ENCODE results near the gene MYMX.
A peak's percentile ranks its signal among the peaks of the same experiment; 100 is the strongest.

Gene MYMX

GRCh38 chr6:44214307-44214706 lies 2.4 kb upstream of the MYMX start:
- no peak overlapping the region for H2BK5ac ChIP-seq (ENCODE audit: low read depth, low read length, poor library complexity)
- peaks cover 14% of the 10 kb centered on the region for H3K79me1 ChIP-seq (ENCODE audit: low read length)
- no peaks in the 10 kb centered on the region for H3K9me3 ChIP-seq (ENCODE audit: insufficient read depth, low read depth, low read length)
- no peak overlapping the region for H3K27ac ChIP-seq (ENCODE audit: low read depth, low read length)
- H3K79me2 ChIP-seq (ENCODE audit: control insufficient read depth, insufficient read depth, low read length, poor library complexity): no peaks in the 10 kb centered on the region
- H4K12ac ChIP-seq (ENCODE audit: low read depth, low read length): no peak overlapping the region
- H3K4me3 ChIP-seq (ENCODE audit: low read depth, low read length): no peak overlapping the region
- H3K23ac ChIP-seq (ENCODE audit: low read length): no peak overlapping the region
- no peak overlapping the region for H4K8ac ChIP-seq (ENCODE audit: low read depth, low read length)
- no peak overlapping the region for H4K91ac ChIP-seq (ENCODE audit: low read depth, low read length)
- DNase-seq: no peak
- no peak overlapping the region for H3K18ac ChIP-seq (ENCODE audit: low read length)
- H2BK120ac ChIP-seq (ENCODE audit: insufficient read depth, low read length, poor library complexity): no peak overlapping the region
- H3K4me1 ChIP-seq (ENCODE audit: control insufficient read depth in 1 of 2, insufficient read depth in 2 of 2, low read length in 2 of 2): peaks cover 21 to 26% of the 10 kb centered on the region in 2 experiments
- H3K9ac ChIP-seq (ENCODE audit: low read length): no peak overlapping the region
- H2BK12ac ChIP-seq (ENCODE audit: low read length): no peak overlapping the region
- H3K4ac ChIP-seq (ENCODE audit: low read depth, low read length): no peak overlapping the region
- H2AFZ ChIP-seq (ENCODE audit: insufficient read depth, low read length, poor library complexity): no peak overlapping the region
- H3K36me3 ChIP-seq (ENCODE audit: control insufficient read depth in 1 of 2, insufficient read depth in 2 of 2, low read length in 2 of 2): no peaks in the 10 kb centered on the region
- no peaks in the 10 kb centered on the region for H3K27me3 ChIP-seq (ENCODE audit: insufficient read depth, low read length)
- no peak overlapping the region for H3K4me2 ChIP-seq (ENCODE audit: low read length)
- H2AK5ac ChIP-seq (ENCODE audit: low read length): no peak overlapping the region
- WGBS (ENCODE audit: extremely low coverage, insufficient coverage, insufficient read length): no CpG with 5 or more reads among the region's 6 CpGs
- H3K14ac ChIP-seq (ENCODE audit: low read length): no peak overlapping the region

- peak overlapping the region; percentile 49 for H2AK5ac ChIP-seq (ENCODE audit: low read length)
- WGBS (ENCODE audit: extremely low coverage, insufficient coverage, insufficient read length): no CpG with 5 or more reads among the region's 16 CpGs
- H2BK12ac ChIP-seq (ENCODE audit: low read length): peak overlapping the region; percentile 66
- no peak overlapping the region for H3K4me3 ChIP-seq (ENCODE audit: low read depth, low read length)
- peak overlapping the region; percentile 81 for H4K91ac ChIP-seq (ENCODE audit: low read depth, low read length)
- H3K36me3 ChIP-seq (ENCODE audit: control insufficient read depth in 1 of 2, insufficient read depth in 2 of 2, low read length in 2 of 2): no peaks in the 10 kb centered on the region
- no peak overlapping the region for H3K4me2 ChIP-seq (ENCODE audit: low read length)
- H3K4ac ChIP-seq (ENCODE audit: low read depth, low read length): no peak overlapping the region
- no peak overlapping the region for H3K23ac ChIP-seq (ENCODE audit: low read length)
- no peaks in the 10 kb centered on the region for H3K9me3 ChIP-seq (ENCODE audit: insufficient read depth, low read depth, low read length)
- peak overlapping the region; percentile 22 for H3K14ac ChIP-seq (ENCODE audit: low read length)
- no peak overlapping the region for H3K27ac ChIP-seq (ENCODE audit: low read depth, low read length)
- peaks cover 35 to 39% of the 10 kb centered on the region in 2 experiments for H3K4me1 ChIP-seq (ENCODE audit: control insufficient read depth in 1 of 2, insufficient read depth in 2 of 2, low read length in 2 of 2)
- peak overlapping the region; percentile 27 for H2AFZ ChIP-seq (ENCODE audit: insufficient read depth, low read length, poor library complexity)
- H3K18ac ChIP-seq (ENCODE audit: low read length): peak overlapping the region; percentile 33
- H2BK5ac ChIP-seq (ENCODE audit: low read depth, low read length, poor library complexity): no peak overlapping the region
- peak overlapping the region; percentile 27 for H2BK120ac ChIP-seq (ENCODE audit: insufficient read depth, low read length, poor library complexity)
- no peaks in the 10 kb centered on the region for H3K27me3 ChIP-seq (ENCODE audit: insufficient read depth, low read length)
- H4K12ac ChIP-seq (ENCODE audit: low read depth, low read length): no peak overlapping the region
- H3K79me2 ChIP-seq (ENCODE audit: control insufficient read depth, insufficient read depth, low read length, poor library complexity): peaks cover 2% of the 10 kb centered on the region
- no peak for DNase-seq
- H3K79me1 ChIP-seq (ENCODE audit: low read length): peaks cover 23% of the 10 kb centered on the region
- H4K8ac ChIP-seq (ENCODE audit: low read depth, low read length): peak overlapping the region; percentile 11
- H3K9ac ChIP-seq (ENCODE audit: low read length): no peak overlapping the region
Observed at GRCh38 chr6:44217332-44218143, 812 bp downstream of the MYMX start.

- H3K23ac ChIP-seq (ENCODE audit: low read length): no peak overlapping the region
- no peaks in the 10 kb centered on the region for H3K36me3 ChIP-seq (ENCODE audit: control insufficient read depth in 1 of 2, insufficient read depth in 2 of 2, low read length in 2 of 2)
- peak overlapping the region; percentile 61 for H3K4ac ChIP-seq (ENCODE audit: low read depth, low read length)
- H3K4me3 ChIP-seq (ENCODE audit: low read depth, low read length): peak overlapping the region; percentile 61
- H3K79me2 ChIP-seq (ENCODE audit: control insufficient read depth, insufficient read depth, low read length, poor library complexity): peaks cover 4% of the 10 kb centered on the region
- H2BK120ac ChIP-seq (ENCODE audit: insufficient read depth, low read length, poor library complexity): peak overlapping the region; percentile 89
- H3K79me1 ChIP-seq (ENCODE audit: low read length): peaks cover 31% of the 10 kb centered on the region
- DNase-seq: peak; percentile 84 to 85
- no CpG with 5 or more reads among the region's 45 CpGs for WGBS (ENCODE audit: extremely low coverage, insufficient coverage, insufficient read length)
- H4K91ac ChIP-seq (ENCODE audit: low read depth, low read length): peak overlapping the region; percentile 91
- no peaks in the 10 kb centered on the region for H3K9me3 ChIP-seq (ENCODE audit: insufficient read depth, low read depth, low read length)
- peaks cover 44 to 52% of the 10 kb centered on the region in 2 experiments for H3K4me1 ChIP-seq (ENCODE audit: control insufficient read depth in 1 of 2, insufficient read depth in 2 of 2, low read length in 2 of 2)
- peak overlapping the region; percentile 74 for H3K27ac ChIP-seq (ENCODE audit: low read depth, low read length)
- peak overlapping the region; percentile 91 for H3K14ac ChIP-seq (ENCODE audit: low read length)
- peak overlapping the region; percentile 93 for H3K4me2 ChIP-seq (ENCODE audit: low read length)
- no peak overlapping the region for H3K9ac ChIP-seq (ENCODE audit: low read length)
- peak overlapping the region; percentile 95 for H2BK5ac ChIP-seq (ENCODE audit: low read depth, low read length, poor library complexity)
- H3K27me3 ChIP-seq (ENCODE audit: insufficient read depth, low read length): no peaks in the 10 kb centered on the region
- peak overlapping the region; percentile 84 for H2BK12ac ChIP-seq (ENCODE audit: low read length)
- H4K8ac ChIP-seq (ENCODE audit: low read depth, low read length): peak overlapping the region; percentile 90
- H4K12ac ChIP-seq (ENCODE audit: low read depth, low read length): peak overlapping the region; percentile 56
- no peak overlapping the region for H2AK5ac ChIP-seq (ENCODE audit: low read length)
- H2AFZ ChIP-seq (ENCODE audit: insufficient read depth, low read length, poor library complexity): peak overlapping the region; percentile 64
- peak overlapping the region; percentile 97 for H3K18ac ChIP-seq (ENCODE audit: low read length)
Observed at GRCh38 chr6:44219053-44219814, 2.5 kb downstream of the MYMX start.

GRCh38 chr6:44219815-44220784 lies 3.4 kb downstream of the MYMX start:
- no peaks in the 10 kb centered on the region for H3K27me3 ChIP-seq (ENCODE audit: insufficient read depth, low read length)
- H3K79me2 ChIP-seq (ENCODE audit: control insufficient read depth, insufficient read depth, low read length, poor library complexity): peaks cover 4% of the 10 kb centered on the region
- H3K9me3 ChIP-seq (ENCODE audit: insufficient read depth, low read depth, low read length): no peaks in the 10 kb centered on the region
- H3K79me1 ChIP-seq (ENCODE audit: low read length): peaks cover 34% of the 10 kb centered on the region
- no peak overlapping the region for H3K27ac ChIP-seq (ENCODE audit: low read depth, low read length)
- no peak overlapping the region for H3K23ac ChIP-seq (ENCODE audit: low read length)
- peak overlapping the region; percentile 43 for H3K18ac ChIP-seq (ENCODE audit: low read length)
- H4K8ac ChIP-seq (ENCODE audit: low read depth, low read length): no peak overlapping the region
- peak overlapping the region; percentile 49 for H2BK120ac ChIP-seq (ENCODE audit: insufficient read depth, low read length, poor library complexity)
- WGBS (ENCODE audit: extremely low coverage, insufficient coverage, insufficient read length): no CpG with 5 or more reads among the region's 28 CpGs
- H3K36me3 ChIP-seq (ENCODE audit: control insufficient read depth in 1 of 2, insufficient read depth in 2 of 2, low read length in 2 of 2): no peaks in the 10 kb centered on the region
- peak overlapping the region; percentile 93 for H3K4me2 ChIP-seq (ENCODE audit: low read length)
- H3K14ac ChIP-seq (ENCODE audit: low read length): no peak overlapping the region
- no peak overlapping the region for H4K12ac ChIP-seq (ENCODE audit: low read depth, low read length)
- H2AFZ ChIP-seq (ENCODE audit: insufficient read depth, low read length, poor library complexity): no peak overlapping the region
- no peak overlapping the region for H3K4ac ChIP-seq (ENCODE audit: low read depth, low read length)
- peak overlapping the region; percentile 39 for H2BK12ac ChIP-seq (ENCODE audit: low read length)
- peaks cover 50 to 58% of the 10 kb centered on the region in 2 experiments for H3K4me1 ChIP-seq (ENCODE audit: control insufficient read depth in 1 of 2, insufficient read depth in 2 of 2, low read length in 2 of 2)
- no peak overlapping the region for H3K4me3 ChIP-seq (ENCODE audit: low read depth, low read length)
- no peak overlapping the region for H2AK5ac ChIP-seq (ENCODE audit: low read length)
- H4K91ac ChIP-seq (ENCODE audit: low read depth, low read length): peak overlapping the region; percentile 22
- no peak overlapping the region for H3K9ac ChIP-seq (ENCODE audit: low read length)
- DNase-seq: no peak
- H2BK5ac ChIP-seq (ENCODE audit: low read depth, low read length, poor library complexity): peak overlapping the region; percentile 9
